MM.1S (cell line): Measurements from ENCODE around the gene KCNQ4.

Source experiments
- DNase-seq: peaks from one replicate; pipeline ENCODE4 v3.0.0-alpha.2; 2015
- H2AFZ ChIP-seq: fragments of 300-600 bp; sonication (generic); 2 replicates; pipeline ENCODE4 v1.6.0; 2016; ENCODE audit warnings: antibody characterized with exemption, low read length
- H3F3A ChIP-seq: fragments of 300-600 bp; sonication (generic); 2 replicates; pipeline ENCODE4 v1.6.1; 2016; ENCODE audit warnings: mild to moderate bottlenecking, antibody characterized with exemption, low read length, moderate library complexity, mixed read lengths; ENCODE audit not compliant: insufficient read depth
- H3K27ac ChIP-seq: fragments of 300-600 bp; sonication (generic); 2 replicates; pipeline ENCODE4 v1.5.1; 2016; ENCODE audit warnings: mild to moderate bottlenecking, low read length
- H3K27me3 ChIP-seq: fragments of 300-600 bp; sonication (generic); replicated peaks from 2 replicates; pipeline ENCODE4 v1.6.0; 2016; ENCODE audit warnings: low read length; ENCODE audit not compliant: insufficient read depth
- H3K36me3 ChIP-seq: fragments of 300-600 bp; sonication (generic); replicated peaks from 2 replicates; pipeline ENCODE4 v1.6.1; 2016; ENCODE audit warnings: mild to moderate bottlenecking, low read length, mixed read lengths; ENCODE audit not compliant: insufficient read depth
- H3K4me1 ChIP-seq: fragments of 300-600 bp; sonication (generic); 2 replicates; pipeline ENCODE4 v1.6.1; 2016; ENCODE audit warnings: low read length, mixed read lengths
- H3K4me2 ChIP-seq: fragments of 300-600 bp; sonication (generic); 2 replicates; pipeline ENCODE4 v1.6.0; 2016; ENCODE audit warnings: low read depth, low read length
- H3K4me3 ChIP-seq: fragments of 300-600 bp; sonication (generic); 2 replicates; pipeline ENCODE4 v1.5.1; 2016; ENCODE audit warnings: low read length, mixed read lengths
- H3K79me2 ChIP-seq: fragments of 300-600 bp; sonication (generic); 2 replicates; pipeline ENCODE4 v1.6.1; 2016; ENCODE audit warnings: mixed run types, low read length, mixed read lengths
- H3K9ac ChIP-seq: fragments of 300-600 bp; sonication (generic); 2 replicates; pipeline ENCODE4 v1.6.1; 2016; ENCODE audit warnings: low read length, mixed read lengths
- H3K9me2 ChIP-seq: fragments of 300-600 bp; sonication (generic); replicated peaks from 2 replicates; pipeline ENCODE4 v1.6.1; 2016; ENCODE audit warnings: mild to moderate bottlenecking, low read length, mixed read lengths; ENCODE audit not compliant: insufficient read depth
- H3K9me3 ChIP-seq: fragments of 300-600 bp; sonication (generic); replicated peaks from 2 replicates; pipeline ENCODE4 v1.6.1; 2016; ENCODE audit warnings: mild to moderate bottlenecking, low read length, mixed read lengths; ENCODE audit not compliant: insufficient read depth
- H4K20me1 ChIP-seq: fragments of 300-600 bp; sonication (generic); 2 replicates; pipeline ENCODE4 v1.6.1; 2016; ENCODE audit warnings: mild to moderate bottlenecking, low read length, moderate library complexity, mixed read lengths; ENCODE audit not compliant: insufficient read depth
- CTCF ChIP-seq: fragments of 300-600 bp; sonication (generic); IDR thresholded peaks from 2 replicates; pipeline ENCODE4 v1.5.1; 2016; ENCODE audit warnings: antibody characterized with exemption, low read length, mixed read lengths
- EZH2 ChIP-seq: fragments of 300-600 bp; sonication (generic); optimal IDR thresholded peaks from 2 replicates; pipeline ENCODE3; 2017; ENCODE audit warnings: low read depth, mild to moderate bottlenecking, antibody characterized with exemption, low read length, mixed read lengths
- EZH2phosphoT487 ChIP-seq: fragments of 300-600 bp; sonication (generic); IDR thresholded peaks from 2 replicates; pipeline ENCODE4 v1.6.1; 2018; ENCODE audit warnings: antibody characterized with exemption, low read length

The KCNQ4 gene

GRCh38 chr1:40738831-40739230 is 44.8 kb upstream of the KCNQ4 start:
- Histone ChIP-seq H3F3A (no peaks in the 10 kb centered on the region), H3K36me3 (0 out of 2 replicates have a peak, but pooled peaks cover 4% of the 10 kb centered on the region), H3K4me2 (no peak overlapping the region), H2AFZ (no peak overlapping the region), H3K9ac (no peak overlapping the region), H3K4me3 (no peak overlapping the region), H3K4me1 (no peaks in the 10 kb centered on the region), H3K9me2 (no peaks in the 10 kb centered on the region), H3K9me3 (no peaks in the 10 kb centered on the region), H3K27ac (no peak overlapping the region), H3K79me2 (peaks cover 47% of the 10 kb centered on the region), H3K27me3 (no peaks in the 10 kb centered on the region), H4K20me1 (no peaks in the 10 kb centered on the region)
- TF ChIP-seq CTCF: no peak
- TF ChIP-seq EZH2: no peak
- TF ChIP-seq EZH2phosphoT487: no peak
- no peak for DNase-seq

DNA sequence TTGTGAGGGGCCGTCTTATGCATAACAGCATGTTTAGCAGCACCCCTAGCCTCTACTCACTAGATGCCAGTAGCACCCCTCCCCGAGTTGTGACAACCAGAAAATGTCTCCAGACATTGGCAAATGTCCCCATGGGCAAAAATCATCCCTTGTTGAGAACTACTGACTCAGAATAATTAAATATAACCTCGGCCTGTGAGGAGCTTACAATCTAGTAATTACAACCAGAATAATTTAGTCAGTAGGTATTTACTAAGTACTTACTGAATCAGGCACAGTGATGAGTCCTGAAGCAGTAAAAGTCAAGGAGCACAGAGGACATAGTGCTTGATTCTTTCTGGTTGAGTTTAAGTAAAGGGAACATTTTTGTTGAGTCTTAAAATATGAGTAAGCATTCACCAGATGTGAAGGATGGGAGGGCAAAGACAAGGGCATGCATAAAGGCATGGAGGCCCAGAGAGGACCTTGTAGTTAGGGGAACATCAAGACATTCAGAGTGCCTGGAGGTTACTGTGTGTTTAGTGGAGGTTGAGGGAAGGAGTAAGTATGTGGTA is 44.1 kb upstream of the KCNQ4 start:
- no peak overlapping the region for H3K9ac ChIP-seq
- H3K4me2 ChIP-seq: no peak overlapping the region
- no peaks in the 10 kb centered on the region for H3K9me2 ChIP-seq
- H2AFZ ChIP-seq: no peak overlapping the region
- no peaks in the 10 kb centered on the region for H3K27me3 ChIP-seq
- H3K4me1 ChIP-seq: no peaks in the 10 kb centered on the region
- DNase-seq: no peak
- no peaks in the 10 kb centered on the region for H3F3A ChIP-seq
- no peaks in the 10 kb centered on the region for H4K20me1 ChIP-seq
- no peak overlapping the region for H3K27ac ChIP-seq
- 0 out of 2 replicates have a peak, but pooled peaks cover 4% of the 10 kb centered on the region for H3K36me3 ChIP-seq
- no peak for TF ChIP-seq CTCF
- no peak overlapping the region for H3K4me3 ChIP-seq
- peaks cover 51% of the 10 kb centered on the region for H3K79me2 ChIP-seq
- no peaks in the 10 kb centered on the region for H3K9me3 ChIP-seq

DNA sequence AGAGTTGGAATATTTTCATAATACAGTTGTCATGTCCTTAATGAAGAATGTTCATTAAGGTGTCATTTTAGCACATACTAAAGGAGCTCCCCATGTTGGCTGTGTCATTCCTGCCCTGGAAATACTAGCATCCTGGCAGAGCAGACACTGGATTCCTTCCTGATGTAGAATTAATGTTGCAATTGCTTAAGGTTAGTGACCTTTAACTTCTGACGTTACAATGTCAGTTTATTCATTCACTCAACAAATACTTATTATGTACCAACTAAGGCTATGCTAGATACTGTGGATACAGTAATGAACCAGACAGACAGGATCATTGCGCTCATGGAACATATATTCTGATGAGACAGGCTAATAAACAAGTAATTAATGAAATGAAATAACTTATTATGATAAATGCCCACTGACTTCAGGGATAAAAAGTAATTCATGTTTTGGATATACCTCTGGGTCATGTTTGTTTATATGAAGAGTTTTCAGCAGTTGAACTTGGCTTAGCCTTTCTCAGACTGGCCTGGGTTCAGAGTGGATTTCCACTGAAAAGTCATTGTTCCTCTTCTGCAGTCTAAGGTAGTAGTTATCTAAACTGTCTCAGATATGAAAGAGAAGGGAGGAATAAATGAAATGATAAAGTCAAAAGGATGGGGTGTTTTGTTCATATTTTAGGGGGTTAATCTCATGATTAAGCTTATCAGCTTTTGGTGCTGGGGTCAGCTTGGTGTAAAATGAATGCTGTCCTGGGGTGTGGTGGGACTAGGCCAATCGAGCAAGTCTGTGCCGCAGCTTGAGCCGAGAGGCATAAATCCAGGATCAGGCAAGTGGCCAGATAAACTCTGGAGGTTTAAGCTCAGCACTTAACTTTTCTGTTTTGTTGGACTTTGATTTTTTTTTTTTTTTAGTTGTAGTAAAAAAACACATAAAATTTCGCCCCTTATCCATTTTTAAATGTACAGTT is 43.3 kb upstream of the KCNQ4 start:
- no peak overlapping the region for H3K4me3 ChIP-seq
- H3K79me2 ChIP-seq: peaks cover 51% of the 10 kb centered on the region
- H3K27me3 ChIP-seq: no peaks in the 10 kb centered on the region
- 0 out of 2 replicates have a peak, but pooled peaks cover 4% of the 10 kb centered on the region for H3K36me3 ChIP-seq
- no peaks in the 10 kb centered on the region for H4K20me1 ChIP-seq
- no peak overlapping the region for H3K9ac ChIP-seq
- no peak for DNase-seq
- H3K4me1 ChIP-seq: no peaks in the 10 kb centered on the region
- H3K27ac ChIP-seq: no peak overlapping the region
- H3F3A ChIP-seq: no peaks in the 10 kb centered on the region
- no peaks in the 10 kb centered on the region for H3K9me2 ChIP-seq
- no peaks in the 10 kb centered on the region for H3K9me3 ChIP-seq
- H3K4me2 ChIP-seq: no peak overlapping the region
- no peak overlapping the region for H2AFZ ChIP-seq
- no peak for TF ChIP-seq EZH2phosphoT487
